GM12874 (cell line): Measurements from ENCODE around the gene MCU.

ENCODE experiments used
- TF ChIP-seq, protein P1 (sequence below): IDR thresholded peaks from 2 replicates; pipeline ENCODE4 v1.5.1; 2011; ENCODE audit warnings: low read depth, mild to moderate bottlenecking, control low read depth, low read length, moderate library complexity; ENCODE audit not compliant: insufficient read depth

The MCU gene

DNA sequence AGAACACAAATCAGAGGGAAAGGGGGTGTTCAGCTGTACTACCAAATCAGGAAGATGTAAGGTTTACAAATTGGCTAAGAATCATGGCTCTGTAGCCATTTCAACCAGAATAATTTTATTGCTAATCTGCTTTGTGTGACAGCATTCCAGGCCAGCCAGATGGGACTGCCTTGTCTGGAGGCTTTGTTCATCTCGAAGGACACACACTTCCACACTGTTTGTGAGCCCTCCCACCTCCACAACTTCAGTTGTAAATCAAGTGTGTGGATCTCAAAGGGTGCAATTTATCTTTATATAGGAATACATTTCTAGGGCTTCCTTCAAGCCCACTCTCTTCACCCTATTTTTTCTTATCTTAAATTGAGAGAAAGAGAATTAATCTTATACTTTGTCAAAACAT, 194.7 kb downstream of the MCU start:
- TF ChIP-seq, protein P1, sequence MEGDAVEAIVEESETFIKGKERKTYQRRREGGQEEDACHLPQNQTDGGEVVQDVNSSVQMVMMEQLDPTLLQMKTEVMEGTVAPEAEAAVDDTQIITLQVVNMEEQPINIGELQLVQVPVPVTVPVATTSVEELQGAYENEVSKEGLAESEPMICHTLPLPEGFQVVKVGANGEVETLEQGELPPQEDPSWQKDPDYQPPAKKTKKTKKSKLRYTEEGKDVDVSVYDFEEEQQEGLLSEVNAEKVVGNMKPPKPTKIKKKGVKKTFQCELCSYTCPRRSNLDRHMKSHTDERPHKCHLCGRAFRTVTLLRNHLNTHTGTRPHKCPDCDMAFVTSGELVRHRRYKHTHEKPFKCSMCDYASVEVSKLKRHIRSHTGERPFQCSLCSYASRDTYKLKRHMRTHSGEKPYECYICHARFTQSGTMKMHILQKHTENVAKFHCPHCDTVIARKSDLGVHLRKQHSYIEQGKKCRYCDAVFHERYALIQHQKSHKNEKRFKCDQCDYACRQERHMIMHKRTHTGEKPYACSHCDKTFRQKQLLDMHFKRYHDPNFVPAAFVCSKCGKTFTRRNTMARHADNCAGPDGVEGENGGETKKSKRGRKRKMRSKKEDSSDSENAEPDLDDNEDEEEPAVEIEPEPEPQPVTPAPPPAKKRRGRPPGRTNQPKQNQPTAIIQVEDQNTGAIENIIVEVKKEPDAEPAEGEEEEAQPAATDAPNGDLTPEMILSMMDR = no peak

DNA sequence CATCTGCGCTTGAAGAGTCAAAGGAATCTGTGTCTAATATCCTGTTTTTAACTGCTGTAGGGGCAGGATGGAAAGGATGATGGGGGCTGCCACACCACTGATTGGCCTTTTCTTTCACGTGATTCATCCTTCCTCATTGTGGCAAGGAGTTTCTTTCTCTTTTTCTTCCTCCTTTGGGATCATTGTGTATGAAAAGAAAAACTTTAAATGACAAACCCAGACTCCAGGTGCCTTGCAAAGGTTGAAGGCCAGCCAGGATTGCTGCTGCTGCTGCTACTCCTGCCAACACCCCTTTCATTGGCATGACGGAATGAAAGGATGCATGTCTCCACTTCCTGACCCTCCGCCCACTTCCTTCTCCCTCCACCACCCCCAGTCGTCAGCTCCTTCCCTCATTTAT, 195.1 kb downstream of the MCU start:
- TF ChIP-seq, protein P1 = no peak

DNA sequence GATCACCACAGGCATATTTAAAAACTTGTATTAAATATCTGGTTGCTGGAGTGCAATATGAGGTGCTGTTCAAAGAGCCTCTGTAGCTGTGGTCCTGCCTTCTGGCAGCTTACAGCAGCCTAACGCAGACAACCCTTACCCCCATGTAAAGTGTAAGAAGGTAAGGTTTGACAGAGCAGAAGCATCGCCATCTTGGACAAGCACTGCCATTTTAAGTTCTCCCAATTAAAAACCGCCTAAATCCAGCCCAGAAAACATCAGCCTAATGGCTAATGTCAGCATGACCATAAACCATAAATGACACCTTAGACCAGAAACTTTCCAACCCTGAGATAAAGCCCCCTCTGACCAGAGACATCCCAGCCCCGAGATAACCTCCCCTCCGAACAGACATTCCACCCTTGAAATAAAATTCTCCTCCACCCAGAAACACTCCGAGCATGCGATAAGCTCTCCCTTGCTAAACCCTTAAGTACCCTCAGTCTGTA, 196.3 kb downstream of the MCU start:
- TF ChIP-seq, protein P1 = no peak

DNA sequence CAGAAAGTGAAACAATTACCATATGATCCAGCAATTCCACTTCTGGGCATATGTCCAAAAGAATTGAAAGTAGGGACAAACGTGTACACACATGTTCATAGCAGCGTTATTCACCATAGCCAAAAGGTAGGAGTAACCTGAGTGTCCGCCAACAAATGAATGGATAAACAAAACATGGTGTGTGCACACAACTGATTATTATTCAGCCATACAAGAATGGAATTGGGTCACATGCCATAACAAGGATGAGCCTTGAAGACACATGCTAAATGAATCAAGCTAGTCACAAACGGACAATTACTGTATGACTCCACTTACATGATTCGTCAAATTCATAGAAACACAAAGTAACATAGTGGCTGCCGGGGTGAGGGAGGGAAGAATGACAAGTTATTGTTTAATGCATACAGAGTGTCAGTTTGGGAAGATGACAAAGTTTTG, 197.5 kb downstream of the MCU start:
- TF ChIP-seq, protein P1 = no peak

DNA sequence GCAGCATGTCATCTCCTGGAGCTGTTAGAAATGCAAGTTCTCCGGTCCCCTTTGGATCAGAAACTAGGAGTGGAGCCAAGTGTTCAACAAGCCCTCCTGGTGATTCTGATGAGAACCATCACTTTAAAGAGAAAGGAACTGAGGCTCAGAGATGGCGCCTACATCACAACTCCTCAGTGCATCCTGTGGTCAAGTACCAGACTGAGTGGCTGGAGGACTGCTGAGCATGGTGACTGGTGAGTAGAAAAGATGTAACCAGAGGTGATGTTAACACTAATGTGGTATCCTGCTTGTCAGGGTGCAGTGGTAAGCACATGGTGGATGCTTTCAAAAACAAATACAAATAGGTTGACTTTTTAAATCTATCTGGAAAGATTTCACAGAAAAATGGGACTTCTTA, 198.1 kb downstream of the MCU start:
- TF ChIP-seq, protein P1 = no peak

DNA sequence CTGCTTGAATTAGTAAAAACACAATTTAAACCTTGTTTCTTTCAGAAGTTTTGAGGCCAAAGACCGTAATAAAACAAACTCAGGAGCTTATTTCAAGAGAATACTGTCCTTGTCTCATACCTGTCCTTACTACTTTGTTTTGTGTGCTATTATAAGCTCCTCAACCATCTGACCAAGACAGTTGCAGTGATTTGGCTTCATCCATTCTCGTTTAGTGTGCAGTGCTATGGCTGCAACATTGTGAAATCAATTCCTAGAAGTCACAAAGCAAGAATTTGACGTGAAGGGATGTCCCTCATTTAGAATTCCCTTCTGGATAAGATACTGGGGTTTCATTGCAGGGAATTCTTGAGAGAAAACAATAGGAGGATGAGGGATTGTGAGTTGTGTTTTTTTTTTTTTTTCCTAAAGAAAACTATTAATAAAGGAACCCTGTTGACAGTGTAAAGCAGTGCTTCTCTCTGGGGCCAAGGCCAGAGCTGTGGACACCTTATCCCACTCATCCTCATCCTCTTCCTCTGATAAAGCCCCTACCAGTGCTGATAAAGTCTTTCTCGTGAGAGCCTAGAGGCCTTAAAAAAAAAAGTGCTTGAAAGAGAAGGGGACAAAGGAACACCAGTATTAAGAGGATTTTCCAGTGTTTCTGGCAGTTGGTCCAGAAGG, 201.3 kb downstream of the MCU start, which contains the start of gene OIT3:
Gene OIT3 (plus strand): TSS at position 604 of the 663 bp plus-strand sequence. CDS start 60 bp downstream, outside the sequence.
- TF ChIP-seq, protein P1 = no peak

DNA sequence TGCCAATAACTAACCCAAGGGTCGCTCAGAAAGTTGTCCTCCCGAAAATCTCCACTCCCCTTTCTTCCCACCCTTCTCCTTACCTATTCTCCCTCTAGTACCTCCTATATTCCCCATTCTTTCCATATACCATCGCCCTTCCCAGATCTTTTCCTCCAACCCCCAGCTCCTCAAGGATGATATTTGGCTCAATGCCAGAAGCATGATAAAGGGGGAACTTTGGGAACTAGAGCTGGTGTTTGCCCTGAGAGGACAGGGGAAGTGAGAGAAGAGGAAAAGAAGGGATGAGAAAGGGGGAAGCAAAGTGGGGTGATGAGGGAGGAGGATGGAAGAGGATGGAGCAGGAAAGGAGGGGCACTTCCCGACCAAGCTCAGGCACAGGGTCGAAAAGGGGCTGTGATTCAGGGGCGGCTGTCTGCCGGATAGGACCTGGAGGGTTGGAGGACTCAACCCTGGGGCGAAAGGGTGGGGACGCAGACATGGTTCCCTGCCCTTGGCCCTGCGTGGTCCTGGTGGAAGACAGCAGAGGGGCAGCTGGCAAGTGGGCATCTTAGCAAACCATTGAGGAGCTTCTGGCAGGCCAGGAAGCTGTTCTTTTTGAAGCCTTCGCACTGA, 203.4 kb downstream of the MCU start:
- TF ChIP-seq, protein P1 = no peak
